Measurements from ENCODE around the gene FBLIM1. TPM values are rescaled to one million over a fixed set of nuclear protein-coding genes. Genes with fewer than 3 reads are reported as not detected.

Gene FBLIM1
- total RNA-seq, 3 donors from 2014 or later, result 17.4 to 73.4 (median 42.6) TPM

GRCh38 chr1:15796086-15796462 is 37.5 kb downstream of the FBLIM1 start:
- intact Hi-C loops (cut with DNase I; ENCODE audit: low total_unique reads), result loop anchor here (10.0 kb wide), 1 partner anchor 209 kb away; the partner anchor contains the start of gene SRARP
- no peak overlapping the region for H3K4me3 ChIP-seq
- H3K36me3 ChIP-seq, result no peaks in the 10 kb centered on the region
- TF ChIP-seq POLR2A (IDR thresholded peaks at IDR 0.05) (no peak), POLR2AphosphoS5 (IDR thresholded peaks at IDR 0.05) (no peak), CTCF (IDR thresholded peaks at IDR 0.05) (no peak)
- H3K9me3 ChIP-seq, result no peaks in the 10 kb centered on the region
- DNase-seq (ENCODE audit: low spot score in 2 of 2), result no peak
- peaks cover 8 to 17% of the 10 kb centered on the region in 2 donors for H3K4me1 ChIP-seq
- H3K27me3 ChIP-seq, result no peaks in the 10 kb centered on the region
- H3K27ac ChIP-seq, result peak overlapping the region; percentile 78 to 83

GRCh38 chr1:15797614-15798390 is 39.2 kb downstream of the FBLIM1 start:
- no peaks in the 10 kb centered on the region for H3K36me3 ChIP-seq
- H3K27me3 ChIP-seq, result no peaks in the 10 kb centered on the region
- intact Hi-C loops (cut with DNase I; ENCODE audit: low total_unique reads), result loop anchor here (10.0 kb wide), 1 partner anchor 207 kb away; the partner anchor contains the start of gene SRARP
- peaks cover 8 to 17% of the 10 kb centered on the region in 2 donors for H3K4me1 ChIP-seq
- peak overlapping the region; percentile 2 to 78 for H3K27ac ChIP-seq
- H3K9me3 ChIP-seq, result no peaks in the 10 kb centered on the region
- no peak for DNase-seq (ENCODE audit: low spot score in 2 of 2)
- TF ChIP-seq POLR2A (IDR thresholded peaks at IDR 0.05), result no peak
- no peak for TF ChIP-seq CTCF (IDR thresholded peaks at IDR 0.05)
- H3K4me3 ChIP-seq, result no peak overlapping the region

- intact Hi-C loops (cut with DNase I; ENCODE audit: low total_unique reads), result loop anchor here (10.0 kb wide), 1 partner anchor 206 kb away; the partner anchor contains the start of gene SRARP
- peak overlapping the region; percentile 54 to 84 for H3K27ac ChIP-seq
- no peaks in the 10 kb centered on the region for H3K36me3 ChIP-seq
- peaks cover 8 to 17% of the 10 kb centered on the region in 2 donors for H3K4me1 ChIP-seq
- peak; percentile 68 to 79 for DNase-seq (ENCODE audit: low spot score in 2 of 2)
- TF ChIP-seq CTCF (IDR thresholded peaks at IDR 0.05) (no peak), POLR2AphosphoS5 (IDR thresholded peaks at IDR 0.05) (peak in 2 of 3 donors; percentile 19 to 57)
- no peaks in the 10 kb centered on the region for H3K27me3 ChIP-seq
- H3K4me3 ChIP-seq, result no peak overlapping the region
- H3K9me3 ChIP-seq, result no peaks in the 10 kb centered on the region
Observed at GRCh38 chr1:15799004-15799867, 40.6 kb downstream of the FBLIM1 start.

GRCh38 chr1:15799928-15800835 is 41.6 kb downstream of the FBLIM1 start:
- Histone ChIP-seq H3K4me3 (peak overlapping the region in 1 of 3 donors; percentile 9), H3K36me3 (no peaks in the 10 kb centered on the region), H3K27me3 (no peaks in the 10 kb centered on the region), H3K27ac (peak overlapping the region; percentile 54 to 84), H3K4me1 (peaks cover 8 to 17% of the 10 kb centered on the region in 2 donors), H3K9me3 (no peaks in the 10 kb centered on the region)
- peak; percentile 70 to 86 for DNase-seq (ENCODE audit: low spot score in 2 of 2)
- no peak for TF ChIP-seq CTCF (IDR thresholded peaks at IDR 0.05)
- TF ChIP-seq POLR2A (IDR thresholded peaks at IDR 0.05), result no peak
- no peak for TF ChIP-seq POLR2AphosphoS5 (IDR thresholded peaks at IDR 0.05)
- intact Hi-C loops (cut with DNase I; ENCODE audit: low total_unique reads), result loop anchor here (10.0 kb wide), 1 partner anchor 205 kb away; the partner anchor contains the start of gene SRARP

All from breast epithelium (tissue), 4 donors.